Stimulated activated CD4-positive, alpha-beta T cell treated with anti-CD3 and anti-CD28 coated beads, Interleukin-4, amount 100 ng/mL, for 48 hours (primary cell): ENCODE results near the gene STC2.
"Not testable (repeated sequence)": the region's sequence is repeated elsewhere in the genome, so short reads cannot be mapped to it uniquely, and the experiment has no call there.

Experiments used
- DNase-seq, 2 donors: peaks; one replicate each; pipeline ENCODE4 v3.0.0-alpha.2; 2020; ENCODE audit warnings: low read depth in 2 of 2

Gene STC2, protein sequence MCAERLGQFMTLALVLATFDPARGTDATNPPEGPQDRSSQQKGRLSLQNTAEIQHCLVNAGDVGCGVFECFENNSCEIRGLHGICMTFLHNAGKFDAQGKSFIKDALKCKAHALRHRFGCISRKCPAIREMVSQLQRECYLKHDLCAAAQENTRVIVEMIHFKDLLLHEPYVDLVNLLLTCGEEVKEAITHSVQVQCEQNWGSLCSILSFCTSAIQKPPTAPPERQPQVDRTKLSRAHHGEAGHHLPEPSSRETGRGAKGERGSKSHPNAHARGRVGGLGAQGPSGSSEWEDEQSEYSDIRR

DNA sequence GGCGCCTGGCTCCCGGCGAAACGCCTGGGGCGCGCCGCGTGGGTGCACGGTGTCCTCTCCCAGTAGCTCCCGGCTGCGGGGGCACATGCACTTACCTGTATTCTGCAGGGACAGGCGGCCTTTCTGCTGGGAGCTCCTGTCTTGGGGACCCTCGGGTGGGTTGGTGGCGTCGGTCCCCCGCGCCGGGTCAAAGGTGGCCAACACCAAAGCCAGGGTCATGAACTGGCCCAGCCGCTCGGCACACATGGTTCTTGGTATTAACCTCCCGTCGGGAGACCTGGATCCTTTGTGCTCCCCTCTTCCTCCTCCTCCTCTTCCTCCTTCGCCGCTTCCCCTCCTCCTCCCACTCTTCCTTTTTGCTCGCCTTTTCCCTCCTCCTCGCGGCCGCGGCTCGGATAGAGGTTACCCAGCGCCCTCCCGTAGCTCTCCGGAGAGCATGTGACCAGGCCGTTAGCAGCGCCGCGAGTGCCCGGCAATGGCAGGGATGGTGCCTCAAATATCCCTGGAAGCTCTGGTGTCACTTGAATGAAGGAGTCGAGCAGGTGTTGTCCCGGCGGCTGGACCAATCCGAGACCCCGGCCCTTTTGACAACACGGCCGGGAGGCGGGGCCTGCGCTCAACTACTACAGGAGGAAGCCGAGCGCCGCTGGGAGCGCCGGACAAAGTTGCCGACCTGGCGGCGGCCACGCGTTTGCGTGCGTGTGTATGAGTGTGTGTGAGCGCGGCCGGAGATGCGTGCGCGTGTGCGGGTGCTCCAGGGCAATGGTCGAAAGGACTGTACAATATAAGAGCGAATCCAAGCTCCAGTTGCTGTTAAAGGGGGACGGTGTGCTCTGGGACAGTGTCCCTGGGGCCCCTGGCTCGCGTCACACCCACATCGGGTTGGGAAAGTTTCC lies at the start of gene STC2:
Gene STC2 (minus strand): TSS at position 467 of the 896 bp plus-strand sequence. CDS start 221 bp downstream, at position 246.
- peak; percentile 61 to 67 for DNase-seq

DNA sequence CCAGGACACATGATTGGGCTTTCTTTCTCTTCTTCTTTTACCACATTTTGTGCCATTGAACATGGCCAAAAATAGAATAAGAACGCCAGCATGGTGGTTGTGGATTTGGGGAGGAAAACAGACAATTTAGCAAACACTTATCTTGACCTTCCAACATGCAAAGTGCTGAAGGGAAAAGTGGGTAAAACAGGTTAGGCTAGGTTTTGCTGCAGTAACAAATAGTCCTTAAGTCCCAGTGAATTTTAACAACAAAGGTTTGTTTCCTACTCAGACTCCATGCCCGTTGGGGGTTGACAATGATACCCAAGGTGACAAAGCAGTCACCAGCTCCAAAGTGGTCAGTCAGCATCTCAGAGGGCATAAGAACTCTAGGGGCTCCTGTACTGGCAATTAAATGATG lies 43.2 kb upstream of the STC2 start:
- DNase-seq: no peak

DNA sequence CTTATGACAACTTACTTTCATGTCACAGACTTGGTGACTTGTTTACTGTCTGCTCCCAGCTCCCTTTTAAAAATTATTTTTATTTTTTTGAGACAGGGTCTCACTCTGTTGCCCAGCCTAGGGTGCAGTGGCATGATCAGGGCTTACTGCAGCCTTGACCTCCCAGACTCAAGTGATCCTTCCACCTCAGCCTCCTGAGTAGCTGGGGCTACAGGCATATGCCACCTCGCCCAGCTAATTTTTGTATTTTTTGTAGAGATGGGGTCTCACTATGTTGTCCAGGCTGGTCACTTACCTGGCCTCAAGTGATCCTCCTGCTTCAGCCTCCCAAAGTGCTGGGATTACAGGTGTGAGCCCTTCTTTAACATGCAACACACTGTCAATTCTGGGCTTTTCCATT lies 35.2 kb upstream of the STC2 start:
- not testable (repeated sequence) for DNase-seq

DNA sequence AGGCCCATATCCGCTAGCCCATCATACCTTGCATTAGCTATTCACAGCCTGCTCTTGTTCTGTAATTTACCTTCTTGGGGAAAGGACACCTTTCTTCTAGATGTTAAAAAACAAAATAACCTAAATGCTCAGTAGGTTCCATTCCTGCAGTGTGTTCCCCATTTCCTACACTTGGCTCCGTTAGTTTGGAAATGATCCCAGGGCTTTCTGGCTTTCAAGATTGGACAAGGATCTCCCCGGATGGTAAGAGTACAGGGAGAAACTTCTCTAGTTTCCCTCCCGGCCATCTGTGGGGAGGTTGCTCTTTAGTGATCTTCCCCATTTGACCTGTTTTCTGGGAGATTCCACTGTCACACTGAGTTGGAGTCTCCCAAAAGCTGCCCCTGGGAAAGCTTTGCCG lies 27.3 kb upstream of the STC2 start:
- no peak for DNase-seq

DNA sequence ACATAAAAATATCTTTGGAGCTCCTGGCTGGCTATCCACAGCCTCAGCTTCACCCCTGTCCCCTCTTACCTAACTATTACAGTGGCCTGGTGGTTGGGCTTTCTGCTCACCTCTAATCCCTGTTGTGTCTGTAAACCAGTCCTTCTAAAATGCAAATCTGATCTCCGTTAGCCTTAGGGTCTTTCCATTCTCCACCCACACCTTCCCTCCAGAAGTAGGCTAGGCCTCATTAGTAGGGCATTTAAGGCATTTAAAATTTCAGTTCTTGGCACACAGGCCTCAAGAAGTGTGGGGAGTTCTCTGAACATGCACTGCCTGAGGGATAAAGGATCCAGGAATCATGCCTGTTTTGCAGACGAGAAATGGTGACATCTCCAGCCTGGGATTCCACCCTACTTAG lies 26.4 kb upstream of the STC2 start:
- no peak for DNase-seq

DNA sequence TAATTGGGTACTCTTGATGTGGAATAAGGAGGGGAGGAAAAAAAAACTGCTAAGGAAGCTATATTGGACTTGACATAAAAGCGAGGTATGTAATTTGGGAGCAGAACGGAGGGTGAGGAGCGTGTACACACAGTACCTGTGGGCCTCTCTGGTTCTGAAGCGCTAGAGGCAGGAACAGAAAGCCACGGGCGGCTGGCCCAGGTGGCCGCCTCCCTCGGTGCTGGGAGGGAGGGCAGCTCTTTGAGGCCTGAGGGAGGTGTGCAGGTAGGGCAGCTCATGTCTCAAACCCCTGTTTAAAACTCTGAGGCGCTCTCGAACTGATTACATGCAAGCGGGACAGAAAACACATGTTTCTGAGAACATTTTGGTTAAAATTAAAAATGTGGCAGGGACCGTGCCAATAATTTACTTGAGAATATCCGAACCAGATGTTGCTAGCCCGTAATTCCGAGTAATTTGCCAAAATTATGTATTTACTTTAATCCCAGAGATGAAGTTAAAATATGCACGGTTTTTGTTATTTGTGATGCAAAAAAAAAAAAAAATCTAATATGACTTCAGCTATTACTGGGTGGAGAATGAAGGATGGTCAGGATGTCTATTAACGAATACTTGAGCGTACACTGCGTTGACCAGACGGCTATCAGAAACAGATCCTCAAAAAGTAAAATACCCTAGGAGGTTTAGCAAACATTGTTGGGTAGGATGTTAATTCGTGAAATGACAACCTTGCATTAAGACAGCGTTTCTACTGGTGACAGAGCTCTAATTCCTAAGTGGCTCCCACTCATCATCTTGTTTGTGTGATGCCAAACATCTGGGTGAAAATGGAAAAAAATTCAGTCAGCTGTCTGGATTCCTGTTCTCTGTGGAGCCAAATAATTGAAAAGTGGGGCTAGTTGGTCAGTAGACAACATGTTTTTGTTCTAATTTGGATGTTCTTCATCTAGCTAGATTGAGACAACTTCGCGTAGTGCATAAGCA lies 24.4 kb upstream of the STC2 start:
- DNase-seq: no peak

DNA sequence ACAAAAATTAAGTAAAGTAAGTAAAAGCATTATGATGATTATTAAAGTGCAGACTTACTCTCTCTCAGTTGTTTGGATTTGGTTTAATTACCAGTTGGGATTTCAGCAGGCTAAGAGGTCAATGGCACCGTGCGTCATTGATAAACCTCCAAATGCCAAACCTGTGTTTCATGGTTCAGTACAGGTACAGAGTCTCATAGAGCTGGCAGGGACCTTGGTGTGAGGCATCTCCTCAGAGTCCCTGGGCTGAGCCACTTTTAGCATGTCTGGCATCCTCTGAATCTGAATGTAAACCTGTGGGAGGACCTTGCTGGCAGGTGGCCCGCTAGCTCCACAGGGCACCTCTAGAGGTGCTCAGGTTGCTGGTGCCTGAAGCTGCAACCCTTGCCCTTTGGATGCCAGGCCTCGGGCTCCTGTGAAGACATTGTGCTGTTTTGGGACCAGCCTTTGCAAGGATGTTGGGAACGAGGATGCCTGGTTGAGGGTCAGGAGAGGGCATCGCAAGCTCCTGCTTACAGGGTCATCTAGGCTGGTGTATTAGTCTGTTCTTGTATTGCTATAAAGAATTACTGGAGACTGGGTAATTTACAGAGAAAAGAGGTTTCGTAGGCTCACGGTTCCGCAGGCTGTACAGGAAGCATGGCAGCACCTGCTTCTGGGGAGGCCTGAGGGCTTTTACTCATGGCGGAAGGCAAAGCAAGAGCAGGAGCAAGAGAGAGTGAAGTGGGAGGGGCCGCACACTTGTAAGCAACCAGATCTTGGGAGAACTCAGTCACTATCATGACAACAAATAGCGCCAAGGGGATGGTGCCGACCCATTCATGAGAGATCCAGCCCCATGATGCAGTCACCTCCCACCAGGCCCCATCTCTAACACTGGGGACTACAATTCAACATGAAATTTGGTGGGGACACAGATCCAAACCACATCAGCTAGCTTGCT lies 14.9 kb upstream of the STC2 start:
- DNase-seq: no peak

DNA sequence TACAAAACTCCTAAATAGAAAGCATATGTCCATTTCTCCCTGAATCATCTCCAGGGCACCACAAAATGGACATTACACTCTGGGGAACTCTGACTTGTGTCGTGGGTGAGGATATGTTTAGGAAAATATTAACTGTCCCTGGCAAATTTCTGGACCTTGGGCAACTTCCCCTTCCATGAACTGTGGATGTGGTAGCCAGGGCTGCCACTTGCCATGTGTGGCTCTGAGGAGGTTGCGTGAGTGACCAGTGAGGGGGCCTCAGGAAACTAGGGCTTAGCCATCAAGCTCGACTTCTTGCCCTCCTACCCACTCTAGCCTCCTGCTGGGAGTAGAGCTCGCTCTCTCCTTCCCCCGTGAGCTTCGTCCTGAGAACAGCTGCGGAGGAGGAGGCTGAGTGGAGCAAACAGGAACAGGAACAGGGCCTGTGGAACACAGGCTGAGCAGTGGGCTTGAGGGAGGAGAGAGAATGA lies 13.8 kb upstream of the STC2 start:
- no peak for DNase-seq

DNA sequence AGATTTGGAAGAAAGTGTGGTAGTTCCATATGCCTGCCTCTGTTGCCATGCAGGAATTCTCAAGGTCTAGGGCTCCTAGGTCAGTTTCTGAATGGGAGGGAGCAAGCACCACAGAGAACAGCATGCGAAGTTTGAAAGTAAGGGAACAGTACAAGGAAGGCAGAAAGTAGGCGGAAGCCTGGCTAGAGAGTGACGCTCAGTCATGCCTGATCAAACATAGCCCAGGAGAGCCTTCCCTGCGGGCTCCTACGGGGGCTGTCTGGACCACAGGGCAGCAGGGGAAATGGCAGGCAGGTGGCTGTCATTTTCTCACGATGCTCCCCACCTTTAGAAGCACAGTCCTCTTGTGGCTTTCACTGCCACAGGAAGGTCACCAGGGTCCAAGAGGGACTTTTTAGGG lies 12.8 kb upstream of the STC2 start:
- no peak for DNase-seq

DNA sequence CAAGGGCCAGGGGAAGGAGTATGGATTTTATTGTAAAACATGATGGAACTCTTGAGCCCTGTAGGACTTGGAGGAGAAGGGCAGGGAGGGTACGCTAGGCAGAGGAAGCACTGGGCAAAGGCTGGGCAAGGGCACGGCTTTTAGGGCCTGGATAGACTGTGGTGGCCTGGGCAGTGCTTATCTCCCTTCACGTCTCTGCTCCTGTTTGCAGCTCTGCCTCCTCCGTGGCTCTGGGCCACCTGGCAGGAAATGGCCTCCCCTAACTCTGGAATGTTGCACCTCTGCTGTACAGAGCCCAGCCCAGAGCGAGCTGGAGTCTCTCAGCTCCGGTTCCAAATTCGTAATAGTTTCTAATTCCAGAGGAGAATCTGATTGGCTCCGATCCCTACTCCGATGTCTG lies 12.2 kb upstream of the STC2 start:
- DNase-seq: no peak

DNA sequence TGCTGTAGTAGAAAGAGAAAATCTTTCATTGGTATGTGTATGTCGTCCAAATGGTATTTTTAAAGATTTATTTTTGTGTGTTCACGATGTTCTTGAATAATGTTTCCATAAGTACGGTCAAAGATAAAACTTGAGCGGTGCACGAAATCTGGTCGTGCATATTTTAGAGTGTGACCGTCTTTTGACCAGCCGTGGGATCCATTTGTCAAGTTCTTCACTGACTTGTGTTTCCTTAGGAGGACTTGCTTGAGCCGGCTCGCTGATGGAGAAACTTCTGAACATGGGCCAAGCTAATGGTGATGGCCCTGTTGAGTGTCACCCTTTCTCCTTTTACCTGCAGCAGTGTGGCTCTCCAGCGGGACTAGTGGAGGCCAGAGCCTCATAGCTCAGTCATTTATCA lies 11.1 kb upstream of the STC2 start:
- DNase-seq: no peak

DNA sequence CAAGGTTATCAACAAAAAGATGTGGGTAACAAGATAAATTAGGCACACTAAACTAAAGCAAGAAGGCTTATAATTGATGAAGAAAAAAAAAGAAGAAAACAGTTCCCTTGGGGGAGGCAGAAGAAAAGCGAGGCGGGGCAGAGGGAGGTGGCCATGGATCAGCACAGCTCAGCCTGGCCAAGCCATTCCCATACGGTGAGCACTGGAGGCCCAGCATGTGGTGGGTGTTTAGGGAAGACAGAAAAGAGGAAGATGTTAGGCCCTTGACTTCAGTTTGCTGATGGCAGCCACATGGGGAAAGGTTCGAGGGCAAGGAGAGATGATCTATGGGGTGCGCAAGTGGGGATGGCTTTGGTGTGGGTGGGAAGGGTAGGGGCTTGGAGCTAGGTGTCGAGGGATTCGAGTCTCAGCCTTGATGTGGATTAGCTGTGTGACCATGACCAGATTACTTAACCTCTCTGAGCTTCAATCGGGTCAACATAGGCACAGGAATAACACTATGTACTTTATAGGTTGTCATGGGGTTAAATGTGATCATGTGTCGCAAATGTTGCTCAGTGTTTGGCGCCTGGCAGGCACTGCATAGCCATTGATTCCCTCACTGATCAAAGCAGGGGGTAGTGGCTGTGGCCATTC lies 10.3 kb upstream of the STC2 start:
- DNase-seq: no peak

DNA sequence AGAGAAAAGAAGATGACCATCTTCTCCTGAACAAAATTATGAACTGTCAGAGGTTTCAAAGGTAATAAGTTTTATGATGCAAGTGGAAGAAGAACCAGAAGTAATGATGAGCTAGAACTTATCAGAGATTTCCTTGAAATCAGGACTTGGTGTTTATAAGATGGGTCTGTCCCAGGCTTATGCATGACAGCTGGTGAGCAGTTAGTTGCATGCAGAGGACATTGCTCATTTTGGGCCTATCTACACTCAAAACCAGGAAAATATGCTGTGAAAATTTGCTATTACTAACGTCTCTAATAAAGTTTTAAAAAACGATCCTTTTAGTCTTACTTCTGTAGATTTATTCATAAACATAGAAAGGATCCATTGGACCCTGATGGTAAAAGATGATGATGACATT lies 6.6 kb upstream of the STC2 start:
- DNase-seq: no peak

DNA sequence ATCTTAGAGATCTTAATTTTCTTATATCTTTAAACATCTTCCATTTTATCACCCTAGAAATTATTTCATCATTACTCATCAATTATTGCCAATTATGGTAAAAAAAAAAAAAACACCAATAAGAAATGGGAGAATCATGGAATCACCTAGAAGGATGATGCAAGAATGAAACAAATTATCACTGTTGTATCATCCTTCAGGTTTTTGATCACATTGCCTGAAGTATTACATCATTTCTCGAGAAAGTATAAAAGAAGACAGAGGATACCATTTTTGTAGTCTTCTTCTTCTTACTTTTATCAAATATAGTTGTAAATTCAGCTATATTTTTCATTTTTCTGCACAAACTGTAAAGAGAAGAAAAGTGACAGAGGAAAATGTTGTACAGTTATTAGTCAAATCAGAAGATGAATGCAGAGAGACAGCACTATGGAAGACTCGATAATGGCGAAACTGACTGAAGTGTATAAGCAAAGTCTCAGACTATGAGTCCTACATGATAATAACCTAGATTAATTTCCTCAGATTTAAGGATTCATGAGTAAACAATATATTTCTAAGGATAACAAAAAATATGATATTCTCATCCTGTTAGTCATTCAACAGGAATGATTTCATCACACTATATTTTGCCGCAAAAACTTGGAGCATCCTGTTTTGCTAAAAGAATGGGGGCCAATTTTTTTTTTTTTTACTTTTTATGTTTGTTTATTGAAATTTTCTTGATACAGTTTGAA lies 5.9 kb upstream of the STC2 start:
- no peak for DNase-seq

DNA sequence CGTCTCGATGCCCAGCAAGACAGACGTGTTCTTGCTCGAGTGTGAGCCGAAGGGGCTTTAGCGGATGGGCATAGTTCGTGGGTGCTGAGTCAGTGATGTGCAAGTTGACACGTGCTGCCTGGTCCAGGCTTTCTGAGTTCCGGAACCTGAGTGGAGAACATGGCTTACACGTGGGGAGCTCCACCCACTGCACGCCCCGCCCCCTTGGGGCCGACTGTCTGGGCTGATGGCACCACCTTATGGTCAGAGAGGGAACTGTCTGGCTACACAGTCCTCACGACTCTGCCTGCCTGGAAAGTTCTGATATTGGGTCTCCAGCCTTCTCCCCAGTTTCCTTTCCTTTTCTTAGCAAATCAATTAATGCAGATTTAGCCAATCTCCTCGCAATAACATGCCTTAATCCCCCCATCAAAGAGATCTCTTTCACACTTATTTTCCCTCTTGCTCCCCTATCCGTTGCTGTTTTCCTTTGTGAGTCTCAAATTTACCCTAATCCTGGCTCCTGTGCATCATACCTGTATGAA lies 3.8 kb upstream of the STC2 start:
- peak; percentile 85 to 92 for DNase-seq

DNA sequence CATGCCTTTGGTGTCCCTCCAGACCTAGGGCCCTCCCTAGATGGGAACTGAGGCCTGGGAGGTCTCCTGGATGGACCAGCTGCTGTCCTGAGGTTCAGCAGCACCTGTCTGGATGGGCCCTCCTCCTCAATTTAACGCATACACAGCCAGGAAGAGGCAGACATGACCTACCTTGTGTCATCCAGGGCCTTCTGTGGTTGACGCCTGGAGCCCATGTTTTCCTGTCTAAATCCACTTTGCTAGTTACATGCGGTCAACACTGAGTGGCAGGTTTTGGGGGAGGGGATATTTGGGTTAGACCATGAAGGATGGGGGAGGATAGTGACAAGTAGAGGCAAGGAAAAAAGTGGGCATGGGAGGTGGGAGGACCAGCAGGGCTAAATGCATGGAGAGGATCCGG lies 3.1 kb upstream of the STC2 start:
- no peak for DNase-seq

DNA sequence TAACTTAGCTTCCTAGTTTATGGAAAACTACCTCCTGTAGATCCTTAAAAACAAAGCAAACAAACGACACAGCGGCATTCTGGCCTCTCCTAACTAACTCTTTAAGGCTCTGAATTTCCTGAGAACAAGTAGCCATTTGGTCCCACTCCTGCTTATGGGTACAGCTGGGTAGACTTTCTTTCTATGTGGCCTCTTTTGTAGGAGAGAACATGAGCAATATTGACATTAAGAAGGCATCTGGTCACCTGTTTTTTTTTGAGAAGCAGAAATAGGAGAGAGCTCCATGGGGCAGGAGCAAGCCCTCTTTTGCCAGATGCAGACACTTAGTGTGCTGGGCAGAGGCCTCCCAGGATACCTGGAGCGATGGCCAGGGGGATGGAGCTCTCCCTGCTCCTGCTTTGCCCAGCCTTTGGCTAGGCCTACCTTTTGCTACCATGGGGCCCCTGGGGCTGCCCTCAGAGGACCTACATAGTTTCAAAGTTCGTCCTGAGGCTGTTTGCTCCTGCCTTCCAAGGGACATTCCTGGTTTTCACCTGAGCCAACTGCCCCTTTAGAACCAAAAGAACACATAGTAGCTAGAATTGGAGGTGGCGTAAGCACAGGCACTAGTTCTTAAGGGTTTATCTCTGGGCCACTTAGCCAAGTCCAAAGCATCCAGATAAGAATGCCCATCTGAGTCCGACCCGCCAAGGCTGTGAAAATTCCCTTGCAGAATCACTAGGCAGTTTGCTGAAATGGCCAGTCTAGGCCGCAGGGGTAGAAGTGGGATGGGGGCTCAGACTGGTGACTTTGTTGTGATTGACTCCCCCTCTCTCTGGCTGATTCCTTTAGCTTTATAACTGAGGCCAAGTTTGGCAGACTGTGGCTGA lies 2.4 kb upstream of the STC2 start:
- no peak for DNase-seq
